ENCODE data around the gene B4GALT5.

Gene B4GALT5

GRCh38 chr20:49601153-49601924, 112.3 kb downstream of the B4GALT5 start:
- DNase-seq: no peak

DNA sequence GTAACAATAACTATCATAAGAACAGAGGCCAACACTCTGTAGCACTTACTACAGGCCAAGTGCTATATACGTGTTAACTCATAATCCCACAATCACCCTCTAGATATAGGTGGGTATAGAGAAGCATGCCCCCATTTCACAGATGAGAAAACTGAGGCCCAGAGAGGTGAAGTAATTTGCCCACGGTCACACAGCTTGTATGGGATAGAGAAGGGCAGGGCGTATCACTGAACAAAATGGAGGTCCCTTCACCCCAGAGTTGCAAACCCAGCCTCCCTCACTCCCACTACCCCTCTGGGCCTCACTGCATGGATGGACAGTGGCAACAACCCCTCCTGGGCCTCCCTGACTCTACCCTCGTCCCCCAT, 113.9 kb downstream of the B4GALT5 start:
- DNase-seq: no peak

DNA sequence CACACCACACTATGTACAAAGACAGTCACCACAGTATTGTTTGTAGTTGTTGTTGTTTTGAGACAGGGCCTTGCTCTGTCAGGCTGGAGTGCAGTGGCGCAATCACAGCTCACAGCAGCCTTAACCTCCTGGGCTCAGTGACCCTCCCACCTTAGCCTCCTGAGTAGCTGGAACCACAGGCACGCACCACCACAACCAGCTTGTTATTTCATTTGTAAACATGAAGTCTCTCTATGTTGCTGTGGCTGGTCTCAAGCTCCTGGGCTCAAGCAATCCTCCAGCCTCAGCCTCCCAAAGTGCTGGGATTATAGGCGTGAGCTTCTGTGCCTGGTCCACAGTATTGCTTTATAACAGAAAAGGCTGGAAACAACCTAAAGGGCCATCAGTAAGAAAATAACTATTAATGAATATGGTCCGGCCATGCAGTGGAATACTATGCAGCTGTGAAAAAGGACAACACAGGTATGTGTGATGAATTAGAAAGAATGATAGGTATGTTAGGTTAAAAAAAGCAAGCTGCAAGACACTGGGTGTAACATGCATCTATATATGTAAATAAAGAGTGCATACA, 115.8 kb downstream of the B4GALT5 start:
- DNase-seq: no peak

- DNase-seq: peak in 1 of 2 donors; percentile 13
Measured at GRCh38 chr20:49595811-49596561, 117.7 kb downstream of the B4GALT5 start.

GRCh38 chr20:49595346-49595745, 118.3 kb downstream of the B4GALT5 start:
- no peak for DNase-seq

- DNase-seq: no peak
Measured at GRCh38 chr20:49594931-49595315, 118.8 kb downstream of the B4GALT5 start.

DNA sequence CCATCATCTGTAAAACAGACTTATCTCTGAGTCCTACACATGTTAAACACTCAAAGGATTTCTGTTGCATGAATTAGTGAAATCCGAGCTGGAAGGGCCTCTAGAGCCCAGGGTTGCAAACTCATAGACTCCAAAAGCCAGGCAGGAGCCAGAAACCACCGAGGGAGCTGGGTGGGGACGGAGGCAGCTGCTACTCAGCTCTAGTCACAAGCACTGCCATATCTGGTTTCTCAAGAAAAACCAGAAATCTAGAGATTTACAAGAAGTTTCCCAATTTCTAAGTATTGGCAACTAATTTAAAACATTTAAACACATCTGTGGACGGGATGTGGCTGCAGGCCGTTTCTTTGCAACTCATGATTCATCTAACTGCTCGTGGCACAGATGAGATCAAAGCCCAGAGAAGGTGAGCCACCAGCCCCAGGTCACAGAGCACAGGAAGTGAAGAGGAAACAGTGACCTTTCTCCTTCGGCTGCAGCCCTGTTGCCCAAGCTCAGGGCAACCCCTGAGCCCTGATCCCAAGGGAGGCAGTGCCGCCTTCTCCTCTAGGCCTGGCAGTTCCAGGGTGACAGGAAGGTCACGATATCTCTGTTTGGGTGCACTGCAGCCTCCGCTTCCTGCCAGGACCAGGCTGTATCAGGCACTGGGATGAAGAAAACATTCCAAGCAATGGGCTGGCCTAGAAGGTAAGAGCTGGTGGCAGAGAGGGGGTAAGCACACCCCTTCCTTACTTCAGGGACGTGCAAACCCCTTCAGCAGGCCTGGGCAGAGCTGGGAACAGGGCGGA, 119.3 kb downstream of the B4GALT5 start:
- DNase-seq: peak; percentile 39 to 61

- no peak for DNase-seq
Measured at GRCh38 chr20:49593466-49594142, 120.1 kb downstream of the B4GALT5 start.

GRCh38 chr20:49592120-49592519, 121.6 kb downstream of the B4GALT5 start:
- DNase-seq: no peak

GRCh38 chr20:49591217-49591865, 122.3 kb downstream of the B4GALT5 start:
- no peak for DNase-seq

- DNase-seq: no peak
Measured at GRCh38 chr20:49590163-49591017, 123.3 kb downstream of the B4GALT5 start.

DNA sequence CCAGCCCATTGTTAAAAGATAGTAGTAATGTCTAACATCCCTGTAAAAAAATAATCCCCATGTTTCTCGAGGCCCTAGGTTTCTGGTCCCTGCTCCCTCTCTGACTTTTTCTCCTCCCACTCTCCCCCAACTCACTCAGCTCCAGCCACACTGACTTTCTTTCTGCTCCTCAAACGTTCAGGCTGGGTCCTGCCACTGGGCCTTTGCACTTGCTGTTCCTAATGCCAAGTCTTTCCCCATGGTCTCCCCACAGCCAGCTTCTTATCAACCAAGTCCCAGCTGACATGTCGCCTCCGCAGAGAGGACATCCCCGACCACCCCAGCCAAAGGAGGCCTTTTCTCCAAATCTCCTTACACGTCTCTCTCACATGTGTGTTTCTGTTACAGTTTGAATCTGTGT, 123.9 kb downstream of the B4GALT5 start:
- DNase-seq: no peak

- no peak for DNase-seq
Measured at GRCh38 chr20:49587111-49587570, 126.5 kb downstream of the B4GALT5 start.

DNA sequence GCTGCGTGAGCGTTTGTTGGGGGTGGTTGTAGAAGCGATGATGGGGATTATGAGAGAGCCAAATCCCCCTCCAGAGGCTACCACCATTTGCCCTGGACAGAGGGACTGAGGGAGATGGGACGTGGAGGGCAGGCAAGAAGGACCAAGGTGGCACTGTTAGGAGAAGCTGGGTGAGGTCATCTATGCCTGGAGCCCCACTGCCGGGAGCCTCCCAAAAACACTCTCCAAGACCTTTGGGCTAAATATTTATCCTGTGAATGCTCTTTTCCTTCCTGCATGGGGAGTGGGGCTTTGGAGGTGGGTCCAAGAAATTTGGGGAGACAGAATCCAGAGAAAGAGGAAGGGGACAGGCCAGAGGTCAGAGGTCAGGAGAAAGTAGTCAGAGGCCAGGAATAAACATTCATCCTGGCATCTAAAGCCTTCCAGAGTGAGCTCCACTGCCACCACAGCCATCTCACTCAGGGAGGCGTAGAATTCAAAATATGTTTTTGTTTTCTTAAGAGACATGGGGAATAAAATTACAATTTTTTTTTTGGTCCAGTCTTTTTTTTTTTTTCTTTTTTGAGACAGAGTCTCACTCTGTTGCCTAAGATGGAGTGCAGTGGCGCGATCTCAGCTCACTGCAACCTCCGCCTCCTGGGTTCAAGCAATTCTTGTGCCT, 128.0 kb downstream of the B4GALT5 start:
- no peak for DNase-seq

DNA sequence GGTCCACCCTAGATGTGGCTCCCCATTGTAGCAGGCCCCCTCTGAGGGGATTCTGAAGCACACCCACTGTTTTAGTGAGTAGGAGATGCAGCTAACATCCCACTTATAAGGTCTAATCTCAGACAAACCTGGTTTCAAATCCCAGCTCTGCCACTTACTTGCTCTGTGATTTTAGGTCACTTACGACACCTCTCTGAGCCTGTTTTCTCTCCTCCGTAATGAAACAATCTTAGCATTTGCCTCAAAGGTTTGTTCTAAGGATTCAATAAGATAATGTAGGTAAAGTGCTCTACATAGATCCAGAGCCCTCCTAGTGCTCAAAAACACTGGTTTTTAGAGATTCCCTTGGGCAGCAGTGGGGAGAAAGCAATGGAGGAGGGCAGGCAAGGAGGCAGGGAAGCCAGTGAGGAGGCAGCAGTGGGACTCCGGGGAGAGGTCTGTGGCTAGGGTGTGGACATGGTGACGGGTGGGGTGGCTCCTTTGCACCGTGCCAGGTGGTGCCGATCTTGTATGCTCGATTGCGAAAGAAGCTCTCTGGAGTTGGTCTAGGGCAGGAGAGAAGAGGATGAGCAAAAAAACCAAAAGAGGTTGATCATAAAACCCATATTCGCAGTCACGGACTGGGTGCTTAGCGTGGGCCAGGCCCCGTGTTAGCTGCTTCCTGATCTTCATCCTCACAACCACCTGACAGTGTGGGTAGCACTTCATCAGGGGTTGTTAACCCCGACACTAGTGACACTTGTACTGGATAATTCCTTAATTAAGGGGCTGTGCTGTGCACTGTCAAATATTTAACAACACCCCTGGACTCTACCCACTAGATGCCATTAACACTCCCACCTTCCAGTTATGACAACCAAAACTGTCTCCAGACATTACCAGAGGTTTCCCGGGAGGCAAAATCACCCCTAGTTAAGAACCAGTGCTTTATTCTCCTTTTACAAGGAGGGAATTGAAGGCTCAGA, 129.0 kb downstream of the B4GALT5 start:
- no peak for DNase-seq

GRCh38 chr20:49583669-49584417, 129.8 kb downstream of the B4GALT5 start:
- DNase-seq: peak in 1 of 2 donors; percentile 57

DNA sequence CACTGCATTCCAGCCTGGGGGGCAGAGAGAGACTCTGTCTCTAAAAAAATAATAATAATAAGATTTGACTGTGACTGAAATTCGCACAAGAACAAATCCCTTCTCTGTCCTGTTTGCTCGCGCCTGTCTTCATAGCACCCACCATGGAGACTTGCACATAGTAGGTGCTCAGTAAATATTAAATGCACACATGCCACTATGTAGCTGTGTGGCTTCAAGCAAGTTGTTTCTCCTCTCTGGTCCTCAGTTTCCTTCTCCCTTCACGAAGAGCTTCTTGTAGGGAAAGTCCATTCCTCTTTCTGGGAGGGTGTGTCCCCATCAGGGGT, 130.4 kb downstream of the B4GALT5 start:
- DNase-seq: no peak

Data from CD4-positive, alpha-beta T cell treated with Interleukin-4 for 1 hour (primary cell).